GM20000 (cell line): Measurements from ENCODE around the gene CACUL1.
A peak's percentile ranks its signal among the peaks of the same experiment; 100 is the strongest.

Source experiments
- DNase-seq: peaks from one replicate; pipeline ENCODE4 v3.0.0; 2012; ENCODE audit warnings: low spot score
- TF ChIP-seq, protein P1 (sequence below): IDR thresholded peaks from 2 replicates; pipeline ENCODE4 v1.5.1; 2012; ENCODE audit warnings: mild to moderate bottlenecking, control low read depth; ENCODE audit errors: extremely low read depth, missing control alignments

The CACUL1 gene

DNA sequence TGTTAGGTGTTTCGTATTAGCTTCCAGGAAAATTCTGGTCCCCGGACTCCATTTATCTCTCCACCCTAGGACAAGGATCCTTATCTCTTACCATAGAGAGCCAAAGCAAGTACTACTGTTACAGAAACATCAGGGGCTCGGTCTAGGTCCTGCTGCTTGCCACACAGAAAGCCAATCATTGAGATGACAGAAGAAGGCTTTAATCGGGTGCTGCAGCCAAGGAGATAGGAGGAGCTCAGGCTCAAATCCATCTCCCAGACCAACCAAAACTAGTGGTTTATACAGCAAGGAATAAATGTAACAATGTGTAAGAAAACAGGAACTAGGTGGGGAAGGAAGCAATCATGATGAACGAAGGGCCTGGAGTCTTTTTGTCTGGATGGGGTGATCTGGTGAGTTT lies 22.2 kb upstream of the CACUL1 start:
- TF ChIP-seq, protein P1, sequence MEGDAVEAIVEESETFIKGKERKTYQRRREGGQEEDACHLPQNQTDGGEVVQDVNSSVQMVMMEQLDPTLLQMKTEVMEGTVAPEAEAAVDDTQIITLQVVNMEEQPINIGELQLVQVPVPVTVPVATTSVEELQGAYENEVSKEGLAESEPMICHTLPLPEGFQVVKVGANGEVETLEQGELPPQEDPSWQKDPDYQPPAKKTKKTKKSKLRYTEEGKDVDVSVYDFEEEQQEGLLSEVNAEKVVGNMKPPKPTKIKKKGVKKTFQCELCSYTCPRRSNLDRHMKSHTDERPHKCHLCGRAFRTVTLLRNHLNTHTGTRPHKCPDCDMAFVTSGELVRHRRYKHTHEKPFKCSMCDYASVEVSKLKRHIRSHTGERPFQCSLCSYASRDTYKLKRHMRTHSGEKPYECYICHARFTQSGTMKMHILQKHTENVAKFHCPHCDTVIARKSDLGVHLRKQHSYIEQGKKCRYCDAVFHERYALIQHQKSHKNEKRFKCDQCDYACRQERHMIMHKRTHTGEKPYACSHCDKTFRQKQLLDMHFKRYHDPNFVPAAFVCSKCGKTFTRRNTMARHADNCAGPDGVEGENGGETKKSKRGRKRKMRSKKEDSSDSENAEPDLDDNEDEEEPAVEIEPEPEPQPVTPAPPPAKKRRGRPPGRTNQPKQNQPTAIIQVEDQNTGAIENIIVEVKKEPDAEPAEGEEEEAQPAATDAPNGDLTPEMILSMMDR: no peak
- DNase-seq: no peak

DNA sequence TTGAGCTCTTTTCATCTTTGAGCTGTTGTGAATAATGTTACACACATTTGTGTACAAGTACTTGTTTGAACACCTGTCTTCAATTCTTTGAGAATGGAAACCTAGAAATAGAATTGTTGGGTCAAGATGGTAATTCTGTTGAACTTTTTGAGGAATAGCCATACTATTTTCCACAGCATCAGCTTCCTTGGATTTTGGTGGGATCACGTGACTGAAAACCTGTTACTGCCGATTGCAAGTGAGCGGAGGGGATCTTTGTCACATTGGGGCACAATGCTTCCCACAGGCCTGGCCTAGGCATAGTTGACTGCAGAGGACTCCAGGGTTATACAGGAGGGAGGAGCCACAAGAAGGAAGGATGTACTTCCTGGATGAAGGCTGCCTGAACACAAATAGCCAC lies 21.3 kb upstream of the CACUL1 start:
- no peak for DNase-seq

DNA sequence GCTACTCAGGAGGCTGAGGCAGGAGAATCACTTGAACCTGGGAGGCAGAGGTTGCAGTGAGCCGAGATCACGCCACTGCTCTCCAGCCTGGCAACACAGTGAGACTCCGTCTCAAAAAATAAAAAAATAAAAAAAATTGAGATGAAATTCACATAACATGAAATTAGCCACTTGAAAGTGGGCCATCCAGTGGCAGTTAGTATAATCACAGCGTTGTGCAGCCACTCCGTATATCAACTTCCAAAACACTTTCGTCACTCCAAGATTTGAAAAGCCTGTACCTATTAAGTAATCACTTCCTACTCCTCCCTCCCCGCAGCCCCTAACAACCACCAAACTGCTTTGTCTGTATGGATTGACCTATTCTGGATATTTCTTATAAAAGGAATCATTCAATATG lies 20.7 kb upstream of the CACUL1 start:
- TF ChIP-seq, protein P1: no peak
- DNase-seq: no peak

More for the DNA sequence above, 21.3 kb upstream of the CACUL1 start:
- TF ChIP-seq, protein P1: no peak

DNA sequence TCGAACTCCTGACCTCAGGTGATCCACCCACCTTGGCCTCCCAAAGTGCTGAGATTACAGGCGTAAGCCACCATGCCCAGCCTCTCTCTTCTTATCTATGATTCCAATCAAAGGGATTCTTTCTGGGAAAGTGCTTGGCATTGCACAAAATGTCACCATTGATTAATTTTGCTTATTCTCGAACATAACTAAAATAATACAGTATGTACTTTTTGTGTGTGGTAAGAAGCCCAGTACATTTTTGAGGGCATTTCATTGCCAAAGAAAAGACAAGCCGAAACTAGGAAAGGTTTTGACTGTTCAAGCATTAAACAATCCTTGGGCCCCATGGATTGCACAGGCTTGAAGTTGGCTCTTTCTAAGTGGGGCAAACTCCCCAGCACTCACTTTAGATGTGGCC lies 18.3 kb upstream of the CACUL1 start:
- TF ChIP-seq, protein P1: no peak
- DNase-seq: no peak

DNA sequence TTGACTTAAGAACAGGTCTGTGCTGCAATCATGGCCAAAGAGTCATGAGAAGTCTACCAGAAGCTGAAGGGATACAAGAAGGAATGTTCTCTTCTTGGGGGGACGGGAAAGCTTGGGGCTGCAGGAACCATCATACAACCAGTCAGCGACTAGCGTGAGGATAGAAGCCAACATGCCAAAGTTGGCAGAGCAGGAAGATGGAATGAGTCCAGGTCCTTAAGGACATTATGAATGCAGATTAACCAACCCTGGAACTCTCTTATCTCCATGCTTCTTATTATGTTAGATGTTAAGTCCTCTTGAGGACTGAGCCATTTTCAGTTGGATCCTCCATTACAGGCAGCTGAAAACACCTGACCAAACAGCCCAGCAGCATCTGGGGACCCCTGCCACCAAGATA lies 17.2 kb upstream of the CACUL1 start:
- DNase-seq: peak; percentile 1
- TF ChIP-seq, protein P1: no peak

DNA sequence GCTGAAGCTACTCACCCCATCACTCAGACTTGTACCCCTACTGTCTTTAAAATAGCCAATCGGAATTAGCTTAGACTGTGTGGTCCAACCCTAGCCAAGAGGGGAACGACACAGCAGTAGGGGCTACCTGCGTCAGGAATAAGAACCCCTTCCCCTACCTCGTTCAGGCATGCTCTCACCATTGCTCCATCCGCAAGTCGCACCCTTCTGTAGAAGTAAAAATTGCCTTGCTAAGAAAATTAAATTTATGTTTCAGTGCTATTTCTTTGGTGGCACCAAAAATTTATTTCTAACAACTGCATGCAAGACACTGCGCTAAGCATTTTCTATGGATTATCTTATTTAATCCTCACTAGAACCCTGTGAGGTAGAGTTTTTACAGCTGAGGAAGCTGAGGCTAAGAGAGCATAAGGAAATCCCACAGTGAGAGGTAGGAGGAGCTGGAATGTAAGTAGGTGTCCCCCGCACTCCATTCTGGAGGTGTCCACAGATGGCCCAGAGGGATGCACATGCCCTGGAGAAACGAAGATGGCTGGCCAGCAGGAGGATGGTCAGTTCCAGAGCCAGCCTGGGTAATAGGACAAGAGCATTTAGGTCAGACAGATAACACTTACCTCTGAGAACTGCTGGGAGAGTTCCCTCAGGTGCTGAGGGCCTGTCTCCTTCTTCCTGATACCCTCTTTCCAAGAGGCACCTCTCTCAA lies 15.3 kb upstream of the CACUL1 start:
- TF ChIP-seq, protein P1: no peak
- no peak for DNase-seq

DNA sequence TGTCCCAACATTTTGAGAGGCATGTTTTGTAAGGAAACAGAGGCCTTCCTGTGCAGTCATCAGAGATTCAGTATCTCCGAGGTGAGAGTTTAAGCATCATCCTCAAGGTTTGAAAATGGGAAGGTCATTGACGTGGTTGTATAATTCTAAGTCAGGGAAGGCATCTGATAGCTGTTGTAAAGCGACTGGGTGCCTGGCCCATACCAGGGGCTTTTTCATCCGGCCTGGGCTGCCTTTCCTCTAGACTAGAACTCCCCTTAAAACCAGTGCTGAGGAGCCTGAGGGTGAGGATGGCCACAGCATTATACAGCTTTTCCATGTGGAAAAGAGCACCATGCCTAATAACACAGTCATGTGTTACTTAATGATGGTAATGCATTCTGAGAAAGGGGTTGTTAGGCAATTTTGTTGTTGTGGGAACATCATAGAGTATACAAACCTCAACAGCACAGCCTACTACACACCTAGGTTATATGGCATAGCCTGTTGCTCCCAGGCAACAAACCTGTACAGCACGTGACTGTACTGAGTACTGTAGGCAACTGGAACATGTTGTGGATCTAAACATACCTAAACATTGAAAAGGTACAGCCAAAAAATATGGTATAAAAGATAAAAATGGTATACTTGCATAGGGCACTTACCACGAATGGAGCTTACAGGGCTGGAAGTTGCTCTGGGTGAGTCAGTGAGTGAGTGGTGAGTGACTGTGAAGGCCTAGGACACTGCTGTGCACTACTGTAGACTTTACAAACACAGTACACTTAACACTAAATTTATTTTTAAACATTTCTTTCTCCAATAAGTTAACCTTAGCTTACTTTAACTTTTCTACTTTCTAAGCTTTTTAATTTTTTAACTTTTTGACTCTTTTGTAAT lies 13.5 kb upstream of the CACUL1 start:
- TF ChIP-seq, protein P1: no peak
- no peak for DNase-seq
